Right renal pelvis (tissue), 4 donors: ENCODE measurements around the gene NT5DC1. TPM values are rescaled to one million over a fixed set of nuclear protein-coding genes. Genes with fewer than 3 reads are reported as not detected.

Experiments used
- DNase-seq, 4 donors: peaks; one replicate each; pipeline ENCODE4 v3.0.0-alpha.2; 2013; ENCODE audit warnings: low read depth in 4 of 4, low spot score in 3 of 4, missing footprints in 1 of 4
- polyA plus RNA-seq, 4 donors: library from polyadenylated mRNA; unstranded; fragments of 120-200 nt; gene quantifications; one replicate each; pipeline ENCODE4 v1.2.1, GENCODE V29; 2013; ENCODE audit not compliant: insufficient read length in 4 of 4

The NT5DC1 gene
- polyA plus RNA-seq, 4 donors = 45.3 to 50.0 (median 48.2) TPM

DNA sequence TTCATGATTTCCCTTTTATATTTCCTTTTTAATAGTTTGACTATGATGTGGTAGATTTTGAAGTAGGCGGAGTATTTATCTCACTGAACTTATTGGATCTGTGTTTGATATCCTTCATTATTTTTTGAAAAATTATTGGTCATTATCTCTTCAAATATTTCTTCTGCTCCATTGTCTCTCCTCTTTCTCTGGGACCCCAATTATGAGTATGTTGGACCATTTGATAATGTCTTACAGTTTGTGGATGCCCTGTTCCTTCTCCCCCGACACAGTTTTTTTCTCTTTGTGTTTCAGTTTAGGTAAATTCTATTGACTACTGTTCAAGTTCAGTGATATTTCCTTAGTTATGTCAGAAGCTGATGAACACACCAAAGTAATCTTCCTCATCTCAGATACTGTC, 74.7 kb downstream of the NT5DC1 start:
- DNase-seq = no peak

DNA sequence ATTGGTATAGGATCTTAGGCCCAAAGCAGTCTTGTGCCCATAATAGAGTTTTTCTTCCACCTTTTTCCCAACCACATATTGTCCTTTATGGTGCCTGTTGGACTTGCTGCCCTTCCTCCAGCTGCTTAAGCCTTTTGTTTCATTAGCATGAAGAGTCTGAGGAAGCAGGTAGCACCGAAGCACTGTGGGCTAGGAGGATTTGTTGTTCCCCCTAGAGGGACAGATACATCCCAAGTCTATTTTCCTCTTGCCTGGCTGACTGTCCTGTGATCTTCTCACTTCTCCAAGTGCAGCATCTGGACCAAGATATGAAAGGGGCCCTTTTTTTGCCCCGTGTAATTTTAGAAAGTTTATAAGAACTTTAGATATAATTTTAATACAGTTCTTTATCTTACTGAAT, 75.9 kb downstream of the NT5DC1 start:
- DNase-seq = no peak

DNA sequence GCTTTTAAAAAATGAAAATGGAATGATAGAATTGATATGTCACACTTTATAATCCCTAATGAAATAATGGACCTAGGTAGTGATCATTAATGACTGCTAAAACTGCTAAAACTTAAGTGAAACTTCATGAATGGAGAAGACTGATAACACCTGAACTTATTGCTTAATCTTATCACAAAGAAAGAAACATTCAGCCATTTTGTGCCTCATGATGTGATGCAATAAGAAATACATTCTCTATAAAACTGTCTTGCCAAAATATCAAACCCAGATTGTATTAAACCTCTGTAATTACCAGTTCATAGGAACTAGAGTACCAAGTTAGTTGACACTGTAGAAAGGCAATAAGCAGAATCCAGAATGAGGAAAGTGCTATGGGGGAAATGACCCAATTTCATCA, 79.7 kb downstream of the NT5DC1 start:
- no peak for DNase-seq

DNA sequence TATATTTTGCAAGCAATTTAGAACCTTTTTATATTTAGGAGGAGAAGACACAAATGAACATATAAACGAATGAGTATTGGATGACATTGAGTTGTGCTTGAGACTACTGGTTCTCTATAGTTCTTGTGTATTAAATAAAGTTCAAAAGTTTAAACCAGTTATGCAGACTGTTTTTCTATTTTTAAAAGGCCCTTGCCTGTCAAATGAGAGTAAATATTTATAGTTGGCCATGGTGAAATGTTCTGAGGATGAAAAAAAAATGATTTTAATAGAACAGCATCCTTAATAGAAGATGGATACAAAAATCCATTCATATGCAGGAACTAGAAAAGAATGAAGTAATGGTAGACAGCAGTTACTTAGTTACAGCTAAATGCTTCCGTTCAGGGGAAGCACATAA, 88.8 kb downstream of the NT5DC1 start:
- no peak for DNase-seq

DNA sequence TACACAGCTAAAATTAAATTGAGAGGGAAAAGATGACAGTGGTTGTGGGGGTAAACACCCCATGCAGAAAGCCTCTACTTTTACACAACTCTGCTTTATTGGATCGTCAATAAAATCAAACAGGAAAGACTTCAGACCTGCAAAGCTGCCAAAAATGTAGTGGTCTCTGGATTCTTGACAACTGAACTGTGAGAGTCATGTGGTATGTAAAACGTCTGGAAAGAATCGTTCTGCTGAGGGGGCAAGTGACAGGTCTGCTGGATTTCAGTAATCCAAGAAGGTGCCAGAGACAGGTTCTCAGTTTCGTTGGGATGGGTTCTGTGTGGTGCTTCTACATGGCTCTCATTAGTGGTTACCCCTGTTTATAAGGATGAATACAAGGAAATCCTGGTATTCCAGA, 89.9 kb downstream of the NT5DC1 start:
- DNase-seq = no peak

DNA sequence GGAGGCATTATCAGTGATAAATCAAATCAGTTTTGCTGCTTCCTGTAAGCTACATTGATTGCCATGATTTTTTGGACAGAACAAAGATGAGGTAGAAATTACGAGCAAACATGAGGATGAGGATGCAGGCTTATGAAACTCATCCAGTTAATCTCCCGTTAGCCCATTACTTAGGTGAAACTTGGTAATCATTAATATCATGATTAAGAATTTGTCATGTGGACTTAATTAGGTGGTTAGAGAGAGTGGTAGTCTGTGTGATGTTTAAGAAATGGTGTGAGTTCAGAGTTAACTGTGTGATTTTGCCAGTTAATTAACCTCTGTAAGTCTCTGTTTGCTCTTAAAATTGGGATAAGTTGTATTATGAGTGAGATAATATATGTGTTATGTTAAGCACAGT, 91.2 kb downstream of the NT5DC1 start:
- no peak for DNase-seq

DNA sequence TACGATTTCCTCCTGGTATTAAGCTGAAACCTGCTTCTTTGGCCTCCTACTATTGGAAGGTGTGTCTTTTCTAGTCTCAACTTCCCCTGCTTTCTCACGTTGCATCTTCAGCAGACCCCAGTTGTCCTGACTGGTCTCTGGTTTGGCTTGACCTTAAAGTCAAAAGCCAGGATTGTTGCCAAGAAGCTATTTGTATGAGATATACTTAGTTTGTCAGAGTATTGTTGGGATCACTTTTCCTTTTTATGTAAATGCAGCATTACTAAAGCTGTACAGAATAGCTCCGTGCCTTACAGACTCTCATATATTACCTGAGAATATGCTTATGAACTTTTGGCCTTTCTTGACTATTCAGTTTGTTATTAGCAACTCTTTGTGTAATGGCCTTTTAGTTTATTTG, 92.1 kb downstream of the NT5DC1 start:
- DNase-seq = no peak

DNA sequence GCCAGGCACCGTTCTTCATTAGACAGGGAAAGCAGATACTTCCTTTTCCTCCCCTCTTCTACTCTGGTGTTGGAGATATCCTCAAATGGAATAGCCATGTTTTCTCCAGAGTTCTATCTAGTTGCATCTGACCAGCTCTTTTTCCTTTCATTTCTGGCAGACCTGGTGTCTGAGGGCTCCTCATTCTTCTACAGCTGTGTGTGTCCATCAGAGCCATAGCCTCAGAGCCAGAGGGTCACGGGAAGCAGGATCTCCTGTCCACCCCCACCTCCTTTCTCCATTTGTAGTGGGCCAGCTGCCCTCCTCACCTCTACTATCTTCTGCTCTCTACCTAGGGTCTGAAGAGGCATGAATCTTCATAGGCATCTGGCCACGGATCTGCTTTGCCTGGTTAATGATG, 96.2 kb downstream of the NT5DC1 start:
- DNase-seq = no peak

DNA sequence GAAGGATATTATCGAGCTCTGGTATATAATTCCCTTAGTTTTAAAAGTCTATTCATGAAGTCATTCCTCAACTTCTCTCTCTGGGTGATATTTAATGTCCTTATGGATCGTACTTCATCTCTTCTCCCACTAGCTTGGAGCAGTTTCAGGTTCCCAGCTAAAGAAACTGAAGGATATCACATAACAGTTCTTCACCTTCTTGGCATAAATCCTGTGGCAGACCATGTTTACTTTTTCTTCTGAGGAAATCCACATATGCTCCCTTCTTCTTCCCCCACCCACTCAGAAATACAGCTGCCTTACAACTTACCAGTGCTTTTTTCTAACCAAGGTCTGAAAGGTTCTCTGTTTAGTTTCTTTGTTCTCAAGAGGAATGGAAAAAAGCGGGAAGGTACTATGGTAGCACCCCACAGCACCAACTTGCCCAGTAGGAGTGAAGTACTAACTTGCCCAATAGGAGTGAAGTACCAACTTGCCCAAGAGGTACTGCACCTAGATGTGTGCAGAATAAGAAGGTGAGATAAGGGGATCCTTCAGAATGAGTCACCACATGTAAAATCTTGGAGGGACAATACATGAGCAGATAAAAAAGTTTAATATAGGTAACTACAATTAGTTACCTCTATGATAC, 100.1 kb downstream of the NT5DC1 start:
- DNase-seq = no peak

DNA sequence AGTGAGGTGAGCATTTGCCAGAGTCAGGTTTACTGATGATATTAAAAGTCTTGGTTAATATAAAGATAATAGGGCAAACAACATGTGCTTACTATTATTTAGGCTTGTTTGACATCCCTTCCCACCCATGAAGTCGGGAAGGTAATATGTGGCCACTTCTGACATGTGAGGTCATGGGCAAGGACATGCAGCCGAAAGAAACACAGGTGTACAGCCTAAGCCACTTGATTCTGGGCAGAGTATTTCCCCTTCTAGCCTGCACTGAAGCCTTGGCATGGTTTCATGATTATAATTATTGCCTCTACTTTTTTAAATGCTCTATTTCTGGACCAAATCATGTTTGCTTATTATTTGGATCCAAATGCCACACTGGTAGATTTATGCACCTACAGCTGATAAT, 100.9 kb downstream of the NT5DC1 start:
- no peak for DNase-seq

DNA sequence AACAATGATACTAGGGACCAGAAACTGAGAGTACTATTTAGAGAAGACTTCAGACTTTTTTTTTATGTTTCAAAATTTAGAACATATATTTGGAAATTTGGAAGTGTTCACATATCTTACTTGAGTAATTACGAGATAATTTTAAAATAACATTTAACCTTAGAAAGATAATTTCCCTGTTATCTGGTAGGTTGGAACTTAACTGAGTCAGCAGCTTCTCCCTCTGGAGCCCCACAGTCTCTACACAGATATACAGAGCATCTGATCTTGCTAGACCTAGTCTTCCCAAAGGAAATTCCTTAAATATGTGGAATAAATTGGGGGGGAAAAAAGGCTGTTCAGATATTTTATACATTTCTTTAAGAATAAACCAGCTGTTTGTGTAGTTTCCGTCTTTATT, 104.6 kb downstream of the NT5DC1 start:
- no peak for DNase-seq

DNA sequence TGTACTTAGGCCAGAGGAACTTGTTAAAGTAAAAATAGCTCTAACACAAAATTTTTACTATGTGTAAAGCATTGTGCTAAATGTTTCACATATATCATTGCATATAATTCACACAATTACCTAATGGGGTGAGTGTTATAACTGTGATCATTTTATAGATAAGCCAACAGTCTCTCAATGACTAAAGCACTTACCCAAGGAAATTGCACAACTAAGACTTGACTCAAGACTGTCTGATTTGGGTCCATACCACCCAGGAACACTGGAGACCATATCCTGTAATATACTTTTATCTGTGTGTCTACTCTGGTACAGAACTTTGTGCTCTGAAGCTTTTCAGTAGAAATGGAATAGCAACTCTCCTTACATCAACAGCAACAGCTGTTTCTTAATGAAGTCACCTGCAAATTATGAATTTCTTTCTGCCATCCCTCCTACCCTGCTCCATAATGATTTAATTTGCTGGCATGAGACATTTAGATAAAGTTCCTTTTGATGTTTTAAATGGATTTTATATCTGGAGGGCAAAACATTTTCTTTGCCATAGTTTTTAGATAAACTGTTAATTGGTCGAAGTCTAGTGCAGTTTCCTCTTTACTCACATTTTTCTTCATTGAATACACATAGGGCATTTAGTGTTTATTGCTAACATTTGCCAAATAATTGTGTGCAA, 105.7 kb downstream of the NT5DC1 start:
- DNase-seq = no peak

DNA sequence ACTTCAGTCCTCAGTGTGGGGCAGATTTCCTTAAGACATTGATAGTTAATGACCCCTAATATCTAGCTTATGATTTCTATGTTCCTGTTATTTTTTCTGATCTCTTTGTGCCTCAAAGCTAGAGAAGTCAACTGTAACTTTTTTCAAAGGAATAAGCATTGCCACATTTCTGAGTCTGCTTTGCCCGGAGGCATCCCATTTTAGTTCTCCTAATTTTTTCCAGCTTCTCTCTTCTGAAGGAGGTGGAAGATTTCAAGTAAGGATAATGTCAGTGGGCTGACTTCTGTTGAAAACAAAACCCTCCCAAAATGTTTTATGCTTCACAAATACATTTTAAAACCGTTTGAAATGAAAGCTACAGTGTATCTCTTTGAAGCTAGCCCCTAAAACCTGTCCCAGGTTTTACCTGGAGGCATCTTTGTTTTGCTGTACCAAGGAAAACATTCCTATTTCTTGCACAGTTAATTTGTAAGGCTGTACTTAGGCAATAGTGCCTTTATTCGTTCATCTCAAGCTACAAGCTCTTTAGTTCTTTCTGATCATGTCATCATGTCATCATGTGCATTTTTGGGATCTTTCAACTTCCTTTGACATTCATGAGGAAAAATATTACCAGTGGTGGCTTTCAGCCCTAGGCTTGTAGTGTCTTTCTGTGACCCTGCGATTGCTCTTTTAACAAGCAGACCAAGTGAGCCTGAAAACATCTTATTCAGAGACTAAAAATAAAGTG, 107.6 kb downstream of the NT5DC1 start:
- no peak for DNase-seq

DNA sequence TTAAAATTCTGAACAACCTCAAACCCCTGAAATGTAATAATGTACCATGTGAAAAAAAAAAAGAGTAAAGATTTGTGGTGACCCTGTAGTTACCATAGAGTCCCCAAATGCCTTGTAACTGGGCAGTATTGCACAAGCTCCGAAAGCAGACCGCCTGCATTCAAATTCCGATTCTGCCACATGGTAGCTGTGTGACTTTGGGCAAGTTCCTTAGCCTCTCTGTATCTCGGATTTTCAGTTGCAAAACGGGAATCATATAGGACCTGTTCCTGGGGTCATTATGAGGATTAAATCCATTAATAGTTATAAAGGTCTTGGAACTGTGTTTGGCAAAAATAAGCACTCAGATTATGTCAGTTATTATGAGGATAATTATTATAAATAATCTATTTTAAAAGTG, 109.7 kb downstream of the NT5DC1 start:
- no peak for DNase-seq

DNA sequence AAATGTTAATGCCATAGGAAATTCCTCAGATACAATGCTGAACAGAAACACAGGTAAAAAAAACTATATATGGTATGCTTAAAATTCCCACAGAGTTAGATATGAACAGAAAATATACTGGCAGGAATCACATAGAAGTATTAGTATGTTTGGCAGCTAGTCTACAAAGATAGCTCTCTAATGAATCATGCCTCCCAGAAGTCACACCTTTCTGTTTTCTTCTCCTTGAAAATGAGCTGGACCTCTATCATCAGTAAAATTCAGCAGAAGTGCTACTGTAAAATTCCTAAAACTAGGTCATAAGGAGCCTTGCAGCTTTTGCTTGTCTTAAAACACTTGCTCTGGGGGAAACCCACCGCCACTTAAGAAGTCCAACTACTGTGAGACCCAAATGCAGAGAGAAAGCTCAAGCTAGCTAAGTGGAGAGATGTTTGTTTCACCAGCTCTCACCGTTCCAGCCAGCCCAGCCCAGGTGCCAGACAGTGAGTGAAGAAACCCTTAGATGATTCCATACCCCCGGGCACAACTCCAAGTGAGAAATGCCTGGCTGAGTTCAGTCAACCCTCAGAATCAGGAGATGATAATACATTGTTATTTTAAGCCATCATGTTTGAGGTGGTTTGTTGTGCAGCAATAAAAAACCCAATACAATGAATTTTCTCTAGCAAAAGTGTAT, 110.2 kb downstream of the NT5DC1 start:
- no peak for DNase-seq

DNA sequence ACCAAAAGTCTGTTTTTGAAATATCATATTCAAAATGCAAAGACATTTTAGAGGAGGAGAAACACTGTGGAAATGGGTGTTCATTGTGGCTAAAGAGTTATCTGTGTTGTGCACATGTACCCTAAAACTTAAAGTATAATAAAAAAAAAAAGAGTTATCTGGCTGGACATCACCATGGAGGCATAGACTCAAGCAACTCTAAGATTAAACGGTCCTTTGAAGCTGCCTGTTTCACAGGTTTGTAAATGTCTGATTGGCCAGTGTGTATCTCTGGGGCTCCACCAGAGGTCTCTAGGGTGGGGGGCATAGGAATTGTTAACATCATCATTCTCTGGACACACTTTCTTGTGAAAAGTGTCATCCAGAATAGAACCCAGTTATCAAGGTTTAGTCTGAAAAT, 114.0 kb downstream of the NT5DC1 start:
- DNase-seq = no peak

DNA sequence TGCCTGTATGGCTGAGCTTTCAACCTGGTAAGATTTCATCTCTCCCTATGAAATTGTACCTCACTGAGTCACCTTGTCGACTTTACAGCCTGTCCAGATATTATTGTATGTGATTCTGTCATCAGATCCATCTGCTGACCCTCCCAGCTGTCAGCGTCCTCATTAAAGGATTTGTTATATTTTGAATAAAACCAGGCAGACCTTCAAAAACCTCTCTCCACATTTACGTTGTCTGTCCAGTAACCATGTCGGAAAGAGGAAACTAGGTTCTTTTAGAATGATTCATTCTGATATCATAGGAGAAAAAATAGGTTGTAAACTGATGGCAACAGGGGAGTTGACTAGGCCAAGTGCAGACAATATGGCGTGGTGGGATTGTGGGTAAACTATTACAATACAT, 114.8 kb downstream of the NT5DC1 start:
- no peak for DNase-seq

DNA sequence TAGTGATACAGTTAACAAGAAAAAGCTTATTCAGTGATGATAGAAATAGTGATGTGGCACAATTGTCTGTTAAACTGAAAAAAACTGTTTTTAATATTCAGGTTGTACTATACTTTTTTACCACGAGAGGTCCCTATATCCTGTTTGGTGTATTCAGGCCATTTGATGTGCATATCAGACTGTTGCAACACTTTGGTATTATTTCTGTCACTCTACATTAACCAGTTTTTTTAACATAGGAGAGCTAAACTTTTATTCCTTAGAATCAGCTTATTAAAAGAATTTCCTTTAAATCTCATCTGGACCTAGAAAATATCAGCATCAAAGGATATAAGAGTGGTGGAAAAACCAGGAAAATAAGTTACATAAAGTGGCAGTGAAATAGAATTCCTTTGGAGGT, 116.4 kb downstream of the NT5DC1 start:
- DNase-seq = no peak

DNA sequence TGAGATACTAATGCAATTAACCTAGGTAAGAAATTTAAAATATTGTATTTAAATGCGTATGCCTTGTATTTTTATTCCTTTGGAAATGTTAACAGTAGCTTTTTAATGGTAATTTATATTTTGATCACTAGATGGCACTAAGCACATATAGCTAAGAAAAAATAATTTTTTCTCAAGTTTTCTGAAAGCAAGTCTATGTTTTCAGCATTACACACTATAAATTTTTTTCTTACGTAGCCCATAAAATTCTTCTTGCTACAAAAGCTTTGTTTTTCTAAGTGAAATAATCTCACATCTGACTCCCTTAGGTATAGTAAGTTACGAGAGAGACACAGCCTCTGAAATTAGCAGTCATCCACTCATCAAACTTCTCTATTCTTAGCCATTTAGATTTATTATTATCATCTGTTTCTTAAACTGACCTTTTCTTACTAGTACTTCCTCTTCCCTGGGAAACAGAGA, 117.5 kb downstream of the NT5DC1 start:
- no peak for DNase-seq

DNA sequence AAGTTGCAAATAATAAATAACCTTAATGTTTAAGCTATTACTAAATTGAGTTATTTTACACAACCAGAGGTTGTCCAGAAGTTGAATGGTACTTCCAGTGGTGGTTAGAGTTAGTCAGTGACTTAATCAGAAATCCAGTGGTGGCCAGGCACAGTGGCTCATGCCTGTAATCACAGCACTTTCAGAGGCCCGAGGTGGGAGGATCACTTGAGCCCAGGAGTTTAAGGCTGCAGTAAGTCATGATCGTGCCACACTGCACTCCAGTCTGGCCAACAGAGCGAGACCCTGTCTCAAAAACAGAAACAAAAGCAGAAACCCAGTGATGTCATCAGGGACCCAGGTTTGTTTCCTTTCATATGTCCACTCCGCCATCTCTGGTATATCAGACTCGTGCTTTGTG, 118.2 kb downstream of the NT5DC1 start:
- DNase-seq = no peak

DNA sequence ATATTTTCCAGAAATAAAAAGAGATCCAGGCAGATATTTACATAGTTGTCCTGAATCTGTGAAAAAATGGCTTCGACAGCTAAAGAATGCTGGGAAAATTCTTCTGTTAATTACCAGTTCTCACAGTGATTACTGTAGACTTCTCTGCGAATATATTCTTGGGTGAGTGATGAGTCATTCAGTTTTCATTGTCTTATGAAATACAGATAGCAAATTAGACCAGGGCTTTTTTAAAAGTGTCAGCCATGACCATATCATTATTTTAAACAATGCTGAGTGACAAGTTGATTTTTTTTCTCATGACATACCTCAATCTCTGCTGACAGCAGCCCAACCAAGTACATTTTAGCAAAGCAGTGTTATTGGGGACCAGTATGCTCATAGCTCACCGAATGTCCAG, 120.4 kb downstream of the NT5DC1 start:
- no peak for DNase-seq
